H9 (cell line): ENCODE measurements around the gene TMEM9. TPM values are rescaled to one million over a fixed set of nuclear protein-coding genes. Genes with fewer than 3 reads are reported as not detected.

ENCODE experiments used
- DNase-seq: peaks from one replicate; pipeline ENCODE4 v3.0.0-alpha.2; 2017
- H2AFZ ChIP-seq: one replicate; pipeline ENCODE4 v1.6.1; 2013; ENCODE audit warnings: mild to moderate bottlenecking, low read length, control low read depth, moderate library complexity
- H2AK5ac ChIP-seq: 2 replicates; pipeline ENCODE4 v1.6.1; 2013; ENCODE audit warnings: low read length, control low read depth, mixed read lengths; ENCODE audit not compliant: insufficient read length
- H2BK120ac ChIP-seq: one replicate; pipeline ENCODE4 v1.6.1; 2013; ENCODE audit warnings: low read depth, mild to moderate bottlenecking, low read length, control low read depth, inconsistent platforms; ENCODE audit not compliant: poor library complexity, severe bottlenecking
- H2BK12ac ChIP-seq: 2 replicates; pipeline ENCODE4 v1.6.1; 2013; ENCODE audit warnings: low read length, control low read depth, mixed read lengths, low read depth; ENCODE audit not compliant: insufficient read length
- H2BK15ac ChIP-seq: 2 replicates; pipeline ENCODE4 v1.6.1; 2013; ENCODE audit warnings: low read depth, low read length, control low read depth
- H2BK20ac ChIP-seq: one replicate; pipeline ENCODE4 v1.6.1; 2013; ENCODE audit warnings: low read depth, mild to moderate bottlenecking, low read length, control low read depth, inconsistent platforms; ENCODE audit not compliant: poor library complexity, severe bottlenecking
- H2BK5ac ChIP-seq: 2 replicates; pipeline ENCODE4 v1.6.1; 2013; ENCODE audit warnings: low read length, control low read depth, mixed read lengths; ENCODE audit not compliant: insufficient read length
- H3K14ac ChIP-seq: 2 replicates; pipeline ENCODE4 v1.6.1; 2013; ENCODE audit warnings: low read length, control low read depth; ENCODE audit not compliant: insufficient read depth
- H3K18ac ChIP-seq: 2 replicates; pipeline ENCODE4 v1.6.1; 2013; ENCODE audit warnings: low read depth, mild to moderate bottlenecking, mixed read lengths, low read length, control low read depth; ENCODE audit not compliant: insufficient read length
- H3K23ac ChIP-seq: 2 replicates; pipeline ENCODE4 v1.6.1; 2013; ENCODE audit warnings: low read length, control low read depth, mixed read lengths, low read depth; ENCODE audit not compliant: insufficient read length
- H3K23me2 ChIP-seq: 2 replicates; pipeline ENCODE4 v1.6.1; 2013; ENCODE audit warnings: low read depth, mild to moderate bottlenecking, mixed read lengths, low read length, control low read depth; ENCODE audit not compliant: insufficient read length, poor library complexity, severe bottlenecking
- H3K27ac ChIP-seq: 2 replicates; pipeline ENCODE4 v1.5.1; 2013; ENCODE audit warnings: low read length, control low read depth, mixed read lengths, low read depth; ENCODE audit not compliant: insufficient read length
- H3K27me3 ChIP-seq: 2 replicates; pipeline ENCODE4 v1.6.1; 2013; ENCODE audit warnings: low read length, control low read depth, inconsistent platforms; ENCODE audit not compliant: insufficient read depth
- H3K4ac ChIP-seq: 2 replicates; pipeline ENCODE4 v1.6.1; 2013; ENCODE audit warnings: low read depth, mild to moderate bottlenecking, control low read depth, inconsistent platforms, low read length, moderate library complexity
- H3K4me1 ChIP-seq: 2 replicates; pipeline ENCODE4 v1.6.1; 2013; ENCODE audit warnings: low read length, control low read depth, inconsistent platforms; ENCODE audit not compliant: insufficient read depth
- H3K4me2 ChIP-seq: 2 replicates; pipeline ENCODE4 v1.6.1; 2013; ENCODE audit warnings: low read length, control low read depth, mixed read lengths; ENCODE audit not compliant: insufficient read length, insufficient read depth
- H3K56ac ChIP-seq: 2 replicates; pipeline ENCODE4 v1.6.1; 2013; ENCODE audit warnings: low read depth, mild to moderate bottlenecking, mixed read lengths, low read length, control low read depth; ENCODE audit not compliant: insufficient read length
- H3K79me1 ChIP-seq: 2 replicates; pipeline ENCODE4 v1.6.1; 2013; ENCODE audit warnings: low read depth, mild to moderate bottlenecking, moderate library complexity, low read length, control low read depth, inconsistent platforms; ENCODE audit not compliant: insufficient read depth, poor library complexity, severe bottlenecking
- H3K79me2 ChIP-seq: 2 replicates; pipeline ENCODE4 v1.6.1; 2013; ENCODE audit warnings: low read length, control low read depth, inconsistent platforms; ENCODE audit not compliant: insufficient read depth
- H3K9ac ChIP-seq: 2 replicates; pipeline ENCODE4 v1.6.1; 2013; ENCODE audit warnings: low read length, control low read depth, mixed read lengths; ENCODE audit not compliant: insufficient read length; ENCODE audit errors: extremely low read depth
- H3K9me3 ChIP-seq: one replicate; pipeline ENCODE4 v1.6.1; 2013; ENCODE audit warnings: low read depth, low read length, inconsistent platforms; ENCODE audit not compliant: control insufficient read depth
- H3T11ph ChIP-seq: one replicate; pipeline ENCODE4 v1.6.1; 2013; ENCODE audit warnings: mild to moderate bottlenecking, low read length, control low read depth, inconsistent platforms
- H4K20me1 ChIP-seq: one replicate; pipeline ENCODE4 v1.6.1; 2013; ENCODE audit not compliant: control insufficient read depth, insufficient read length, insufficient read depth
- H4K5ac ChIP-seq: 2 replicates; pipeline ENCODE4 v1.6.1; 2013; ENCODE audit warnings: low read depth, mild to moderate bottlenecking, mixed read lengths, low read length, control low read depth; ENCODE audit not compliant: insufficient read length
- H4K8ac ChIP-seq: replicated peaks from 2 replicates; pipeline ENCODE4 v1.6.1; 2013; ENCODE audit warnings: low read length, control low read depth, mixed read lengths, low read depth; ENCODE audit not compliant: insufficient read length
- H4K91ac ChIP-seq: 2 replicates; pipeline ENCODE4 v1.6.1; 2013; ENCODE audit warnings: low read depth, mild to moderate bottlenecking, moderate library complexity, mixed read lengths, low read length, control low read depth; ENCODE audit not compliant: insufficient read length
- H3K27ac Mint-ChIP-seq, 3 experiments: 2 replicates in 2 of 3; 3 replicates in 1 of 3; pipeline ENCODE4 v1.8.0; 2020 to 2021; ENCODE audit warnings: mixed read lengths in 3 of 3, mild to moderate bottlenecking in 1 of 3, moderate library complexity in 1 of 3
- H3K27me3 Mint-ChIP-seq: 2 replicates; pipeline ENCODE4 v1.8.0; 2021; ENCODE audit warnings: low read depth, mild to moderate bottlenecking, moderate library complexity, mixed read lengths
- H3K36me3 Mint-ChIP-seq, 3 experiments: 2 replicates in 2 of 3; 3 replicates in 1 of 3; pipeline ENCODE4 v1.8.0; 2020 to 2021; ENCODE audit warnings: low read depth in 3 of 3, mixed read lengths in 3 of 3; ENCODE audit not compliant: insufficient read depth in 1 of 3
- H3K4me1 Mint-ChIP-seq, 2 experiments: 2 replicates each; pipeline ENCODE4 v1.8.0; 2020; ENCODE audit warnings: mixed read lengths in 2 of 2
- H3K4me3 Mint-ChIP-seq, 2 experiments: 2 replicates in 1 of 2; 3 replicates in 1 of 2; pipeline ENCODE4 v1.8.0; 2020 to 2021; ENCODE audit warnings: mild to moderate bottlenecking in 2 of 2, mixed read lengths in 2 of 2, moderate library complexity in 1 of 2
- H3K9me3 Mint-ChIP-seq, 2 experiments: 2 replicates in 1 of 2; 3 replicates in 1 of 2; pipeline ENCODE4 v1.8.0; 2020; ENCODE audit warnings: mild to moderate bottlenecking in 2 of 2, mixed read lengths in 2 of 2, moderate library complexity in 1 of 2
- CTCF ChIP-seq: fragments of 200-600 bp; sonication (generic); conservative IDR thresholded peaks from 3 replicates; pipeline ENCODE4 v1.8.0; 2021; ENCODE audit warnings: antibody characterized with exemption, mild to moderate bottlenecking
- WGBS: extraction: QIAGEN DNeasy Blood & Tissue Kit; methylation state at CpG from one replicate; pipeline ENCODE4 v1.1.7; 2013; ENCODE audit warnings: missing lambda C conversion rate, low lambda C conversion rate, mixed read lengths; ENCODE audit not compliant: insufficient read length; ENCODE audit errors: extremely low coverage; 5-methylcytosine and 5-hydroxymethylcytosine counted together
- total RNA-seq: library from RNA; stranded (reverse); gene quantifications from 2 replicates; pipeline ENCODE4 v1.2.1, GENCODE V29; 2021

Gene TMEM9
- total RNA-seq, 1 experiment from 2014 or later, result 93.4 TPM

GRCh38 chr1:201172326-201172725, 18.1 kb upstream of the TMEM9 start:
- Histone ChIP-seq H3K23me2 (peaks cover 8% of the 10 kb centered on the region), H3K9me3 (no peaks in the 10 kb centered on the region), H3K4ac (no peak overlapping the region), H2BK5ac (no peak overlapping the region), H3K27me3 (no peaks in the 10 kb centered on the region), H2BK15ac (peak overlapping the region; percentile 74; the same call in 1 of the 2 replicates), H3K79me1 (no peaks in the 10 kb centered on the region), H4K91ac (no peak overlapping the region), H3K27ac (no peak overlapping the region), H4K5ac (no peak overlapping the region), H3K9ac (no peak overlapping the region), H3K18ac (no peak overlapping the region), H4K20me1 (no peaks in the 10 kb centered on the region), H3K14ac (no peak overlapping the region), H2BK120ac (no peak overlapping the region), H4K8ac (no peak overlapping the region), H3K23ac (no peak overlapping the region), H2BK20ac (no peak overlapping the region), H3K79me2 (no peaks in the 10 kb centered on the region), H3K56ac (no peak overlapping the region), H2BK12ac (no peak overlapping the region), H2AK5ac (no peak overlapping the region), H3T11ph (no peak overlapping the region), H3K4me1 (no peaks in the 10 kb centered on the region), H3K4me2 (no peak overlapping the region), H2AFZ (no peak overlapping the region)
- no peak for DNase-seq
- no peaks in the 10 kb centered on the region for H3K36me3 Mint-ChIP-seq
- H3K27me3 Mint-ChIP-seq, result peaks cover 29% of the 10 kb centered on the region
- no peak overlapping the region for H3K27ac Mint-ChIP-seq
- TF ChIP-seq CTCF, result no peak
- no peak overlapping the region for H3K4me3 Mint-ChIP-seq
- no peaks in the 10 kb centered on the region; a peak in 1 of 5 replicates for H3K9me3 Mint-ChIP-seq
- WGBS, result no CpG with 5 or more reads among the region's 4 CpGs
- H3K4me1 Mint-ChIP-seq, result peaks cover 22 to 27% of the 10 kb centered on the region in 2 experiments
